GM21825 (cell line): ENCODE data around the gene CRYBG1.
"Not testable (repeated sequence)": the region's sequence is repeated elsewhere in the genome, so short reads cannot be mapped to it uniquely, and the experiment has no call there.

ENCODE experiments used
- ATAC-seq: cut with Tn5 transposase; IDR thresholded peaks from one replicate; pipeline ENCODE4 v1.9.1; 2021; ENCODE audit warnings: mild to moderate bottlenecking, moderate library complexity; ENCODE audit not compliant: unreplicated experiment

CRYBG1 gene

DNA sequence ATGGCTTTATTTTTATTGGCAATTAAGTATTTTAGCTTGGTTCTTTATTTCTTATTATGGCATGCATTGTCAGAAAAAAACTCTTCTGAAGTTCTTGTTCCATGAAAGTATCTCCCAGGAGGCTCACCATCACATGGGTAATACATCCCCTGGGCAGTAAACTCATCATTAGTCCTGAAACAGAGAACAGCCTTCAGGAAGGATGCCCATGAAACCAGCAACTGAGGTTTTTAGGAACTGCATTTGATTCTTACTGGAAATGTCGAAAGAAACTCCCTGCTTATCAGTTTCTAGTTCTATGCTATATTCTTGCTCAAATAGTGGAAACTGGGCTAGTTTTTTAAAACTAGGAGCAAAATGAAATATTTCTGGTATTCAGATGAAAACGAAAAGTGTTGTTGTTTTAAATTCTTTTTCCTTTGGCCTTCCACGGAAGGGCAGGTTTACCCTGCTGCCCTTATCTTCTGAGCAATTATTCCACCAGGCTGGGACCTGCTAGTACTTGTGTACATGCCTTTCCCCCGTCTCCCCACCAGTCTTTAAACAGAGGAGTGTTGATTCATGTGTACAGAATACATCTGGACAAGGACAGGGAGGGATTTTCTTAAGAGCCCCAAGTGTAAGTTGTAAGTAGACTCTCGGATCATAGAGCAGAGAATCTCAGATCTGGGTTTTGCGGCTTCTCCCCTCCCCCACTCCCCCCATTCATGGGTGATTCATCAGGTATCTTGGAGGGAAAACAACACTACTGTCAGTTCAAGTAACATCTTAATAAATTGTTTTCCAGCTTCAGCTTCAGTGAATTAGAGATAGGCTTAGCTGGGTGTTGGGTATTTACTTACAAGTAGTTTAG is 187.3 kb downstream of the CRYBG1 start:
- no peak for ATAC-seq

GRCh38 chr6:106548926-106549455 is 188.5 kb downstream of the CRYBG1 start:
- not testable (repeated sequence) for ATAC-seq

DNA sequence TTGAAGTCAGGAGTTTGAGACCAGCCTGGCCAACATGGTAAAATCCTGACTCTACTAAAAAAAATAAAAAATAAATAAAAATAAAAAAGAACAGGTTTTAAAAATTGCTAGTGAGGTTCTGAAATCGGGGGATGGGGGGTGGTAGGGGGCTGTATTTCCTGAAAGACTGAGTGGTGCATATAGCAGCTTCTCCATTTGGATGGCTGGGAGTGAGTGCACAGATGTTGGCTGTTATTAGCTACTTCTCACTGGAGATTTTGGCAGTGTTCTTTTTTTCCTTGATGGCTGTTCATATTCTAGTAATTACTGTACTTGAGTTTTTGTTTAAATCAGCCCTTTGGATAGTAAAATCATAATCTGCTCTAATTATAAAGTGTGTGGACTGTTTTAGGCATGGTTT is 189.0 kb downstream of the CRYBG1 start:
- no peak for ATAC-seq

- no peak for ATAC-seq
Observed at GRCh38 chr6:106551155-106551554, 190.6 kb downstream of the CRYBG1 start.

DNA sequence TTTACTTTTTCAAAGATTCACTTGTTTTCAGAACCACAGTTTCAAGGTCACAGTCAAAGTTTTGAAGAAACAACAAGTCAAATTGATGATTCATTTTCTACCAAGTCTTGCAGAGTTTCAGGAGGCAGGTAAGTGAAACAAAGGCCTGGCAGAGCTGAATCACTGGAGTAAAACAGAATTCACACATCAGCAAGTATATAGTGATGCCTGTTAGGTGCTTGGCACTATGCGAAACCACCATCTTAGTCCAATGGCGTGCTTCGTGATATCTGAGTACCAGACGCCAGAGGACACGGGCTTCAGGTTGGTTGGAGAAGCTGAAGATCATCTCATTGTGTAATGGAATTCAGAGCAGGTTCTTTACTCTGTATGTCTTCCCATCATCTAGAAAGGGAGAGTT is 192.9 kb downstream of the CRYBG1 start:
- no peak for ATAC-seq

GRCh38 chr6:106555767-106556166 is 195.2 kb downstream of the CRYBG1 start:
- no peak for ATAC-seq

GRCh38 chr6:106556368-106556960 is 195.9 kb downstream of the CRYBG1 start:
- ATAC-seq = no peak

DNA sequence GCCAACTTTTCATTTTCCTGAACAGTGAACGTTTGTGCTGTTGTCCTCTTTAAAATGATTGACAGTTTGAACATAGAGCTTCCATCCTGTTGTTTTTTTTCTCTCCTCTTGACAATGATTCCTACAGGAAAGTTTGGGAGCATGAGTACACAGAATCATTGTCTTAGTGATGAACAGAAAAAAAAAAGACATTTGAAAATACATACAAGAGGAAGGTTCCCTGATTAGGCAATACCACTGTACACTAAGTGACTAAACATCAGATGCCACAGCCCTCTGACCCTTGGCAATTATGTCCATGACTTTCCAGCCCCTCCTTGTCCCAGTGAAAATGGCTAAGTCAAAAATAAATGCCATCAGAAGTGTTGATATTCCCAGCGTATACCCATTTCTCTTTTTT is 197.3 kb downstream of the CRYBG1 start:
- no peak for ATAC-seq

- no peak for ATAC-seq
Observed at GRCh38 chr6:106558364-106558763, 197.8 kb downstream of the CRYBG1 start.

DNA sequence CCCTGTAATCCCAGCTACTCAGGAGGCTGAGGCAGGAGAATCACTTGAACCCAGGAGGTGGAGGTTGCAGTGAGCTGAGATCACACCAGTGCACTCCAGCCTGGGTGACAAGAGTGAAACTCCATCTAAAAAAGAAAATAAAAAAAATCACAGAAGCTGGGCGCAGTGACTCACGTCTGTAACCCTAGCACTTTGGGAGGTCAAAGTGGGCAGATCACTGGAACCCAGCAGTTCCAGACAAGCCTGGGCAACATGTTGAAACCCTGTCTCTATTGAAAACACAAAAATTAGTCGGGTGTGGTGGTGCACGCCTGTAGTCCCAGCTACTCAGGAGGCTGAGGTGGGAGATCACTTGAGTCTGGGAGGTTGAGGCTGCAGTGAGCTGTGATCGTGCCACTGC is 199.1 kb downstream of the CRYBG1 start:
- ATAC-seq = not testable (repeated sequence)

DNA sequence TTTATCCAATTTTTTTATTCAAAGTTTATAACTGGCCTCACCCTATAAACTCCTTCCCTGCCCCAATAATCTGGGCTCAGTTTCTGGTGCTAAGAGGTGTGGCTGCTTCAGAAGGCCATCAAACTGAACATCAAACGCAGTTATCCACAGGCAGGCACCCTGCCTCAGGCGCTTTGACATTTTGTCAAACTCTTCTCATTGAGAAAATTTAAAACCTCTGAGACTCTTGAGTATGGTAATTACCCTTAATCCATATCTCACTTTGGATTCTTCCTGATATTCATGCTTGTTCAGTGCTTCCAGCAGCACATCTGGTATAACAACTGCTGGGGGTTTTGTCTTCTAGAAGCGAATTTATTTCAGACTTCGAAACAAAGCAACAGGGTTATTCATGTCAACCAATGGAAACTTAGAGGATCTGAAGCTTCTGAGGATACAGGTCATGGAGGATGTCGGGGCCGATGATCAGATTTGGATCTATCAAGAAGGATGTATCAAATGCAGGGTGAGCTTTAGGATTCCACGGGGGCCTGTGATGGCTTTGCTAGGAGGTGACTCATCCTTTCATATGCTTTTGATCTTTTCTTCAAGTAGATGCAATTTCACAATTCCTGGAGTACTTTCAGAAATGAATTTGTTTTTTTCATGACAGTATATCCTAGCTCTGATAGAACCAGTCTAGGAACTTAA is 200.6 kb downstream of the CRYBG1 start:
- ATAC-seq = no peak

DNA sequence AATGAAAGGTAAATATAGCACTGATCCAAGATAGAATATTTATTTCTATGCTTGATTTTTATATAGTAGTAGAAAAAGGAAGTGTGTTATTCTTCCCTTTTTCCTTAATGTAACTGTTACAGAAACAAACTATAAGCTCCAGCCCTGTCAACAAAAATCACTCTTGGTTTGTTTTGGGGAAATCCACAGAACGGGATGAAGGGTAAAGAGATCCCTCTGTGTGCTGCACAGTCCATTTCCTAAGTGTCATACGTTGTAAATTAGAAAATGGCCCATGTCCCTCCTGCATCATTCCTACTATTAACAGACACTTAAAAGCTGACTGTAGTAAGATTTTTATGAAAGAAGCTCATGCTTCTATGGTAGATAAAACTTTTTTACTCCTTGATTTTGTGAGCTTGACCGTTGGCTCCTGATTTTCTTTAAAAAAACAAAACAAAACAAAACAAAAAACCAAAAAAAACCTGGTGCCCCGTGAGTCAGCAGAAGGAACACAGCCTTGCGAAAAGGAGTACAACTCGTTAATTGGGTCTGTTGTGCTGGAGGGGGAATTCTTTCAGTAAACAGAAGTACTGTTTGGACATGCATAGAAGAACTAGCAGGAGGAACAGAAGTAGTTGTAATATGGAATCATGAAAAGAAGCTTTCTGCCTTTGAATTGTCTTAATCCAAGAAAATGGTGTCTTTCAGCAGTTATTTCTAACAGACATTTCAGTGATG is 201.3 kb downstream of the CRYBG1 start:
- no peak for ATAC-seq

DNA sequence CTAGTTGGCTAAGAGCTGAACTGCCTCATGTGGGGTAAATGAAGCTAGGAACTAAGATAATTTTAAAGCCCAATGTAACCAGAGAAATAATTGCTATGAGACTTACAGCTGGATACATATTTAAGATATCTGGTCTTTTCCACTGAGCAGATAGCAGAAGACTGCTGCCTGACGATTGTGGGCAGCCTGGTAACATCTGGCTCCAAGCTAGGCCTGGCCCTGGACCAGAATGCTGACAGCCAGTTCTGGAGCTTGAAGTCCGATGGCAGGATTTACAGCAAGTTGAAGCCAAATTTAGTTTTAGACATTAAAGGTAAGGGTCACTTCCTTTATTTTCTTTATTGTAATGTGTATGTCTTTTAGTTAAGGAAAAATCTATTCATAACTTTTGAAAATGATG is 203.1 kb downstream of the CRYBG1 start:
- no peak for ATAC-seq

DNA sequence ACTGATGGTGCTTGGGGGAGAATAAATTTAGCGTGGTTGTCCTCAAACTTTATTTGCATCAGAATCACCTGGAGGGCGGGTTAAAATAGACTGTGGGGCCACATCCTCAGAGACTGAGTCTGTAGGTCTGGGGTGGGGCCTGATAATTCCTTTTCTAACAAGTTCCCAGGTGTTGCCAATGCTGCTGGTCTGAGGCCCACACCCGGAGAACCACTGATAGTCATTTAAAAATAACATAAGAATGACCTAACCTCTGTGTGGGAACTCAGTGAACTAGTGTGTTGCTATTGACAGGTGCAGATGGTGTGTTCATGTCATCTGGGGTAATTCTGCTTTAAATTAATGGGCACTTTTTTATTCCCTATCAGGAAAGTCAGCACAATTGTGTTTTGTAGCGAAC is 204.0 kb downstream of the CRYBG1 start:
- no peak for ATAC-seq

- no peak for ATAC-seq
Observed at GRCh38 chr6:106568530-106568929, 208.0 kb downstream of the CRYBG1 start.

- no peak for ATAC-seq
Observed at GRCh38 chr6:106569428-106569827, 208.9 kb downstream of the CRYBG1 start.

GRCh38 chr6:106572436-106572835 is 211.9 kb downstream of the CRYBG1 start:
- ATAC-seq = no peak

- ATAC-seq = no peak
Observed at GRCh38 chr6:106572875-106573585, 212.5 kb downstream of the CRYBG1 start.

- no peak for ATAC-seq
Observed at GRCh38 chr6:106574741-106575458, 214.4 kb downstream of the CRYBG1 start.

- no peak for ATAC-seq
Observed at GRCh38 chr6:106579281-106579680, 218.8 kb downstream of the CRYBG1 start.
